T-helper 22 cell (primary cell): Measurements from ENCODE around the gene KIF23.

ENCODE experiments used
- DNase-seq: peaks from one replicate; pipeline ENCODE4 v3.0.0-alpha.2; 2020; ENCODE audit warnings: low read depth

The KIF23 gene

GRCh38 chr15:69493406-69493805 lies 79.3 kb downstream of the KIF23 start:
- no peak for DNase-seq

GRCh38 chr15:69496001-69496400 lies 81.9 kb downstream of the KIF23 start:
- DNase-seq: no peak

- DNase-seq: no peak
Measured at GRCh38 chr15:69497076-69497475, 82.9 kb downstream of the KIF23 start.

- no peak for DNase-seq
Measured at GRCh38 chr15:69497667-69498066, 83.5 kb downstream of the KIF23 start.
